Activated CD4-positive, alpha-beta T cell treated with anti-CD3 and anti-CD28 coated beads, Interleukin-10, Interleukin-2, amounts not matched to agents 100 ng/mL and 50 ng/mL, durations not matched to agents 16 hours and 8 hours (primary cell): Measurements from ENCODE around the gene HCFC2.
"Not testable (repeated sequence)": the region's sequence is repeated elsewhere in the genome, so short reads cannot be mapped to it uniquely, and the experiment has no call there.

Source experiments
- DNase-seq: peaks from one replicate; pipeline ENCODE4 v3.0.0-alpha.2; 2020

Gene HCFC2

DNA sequence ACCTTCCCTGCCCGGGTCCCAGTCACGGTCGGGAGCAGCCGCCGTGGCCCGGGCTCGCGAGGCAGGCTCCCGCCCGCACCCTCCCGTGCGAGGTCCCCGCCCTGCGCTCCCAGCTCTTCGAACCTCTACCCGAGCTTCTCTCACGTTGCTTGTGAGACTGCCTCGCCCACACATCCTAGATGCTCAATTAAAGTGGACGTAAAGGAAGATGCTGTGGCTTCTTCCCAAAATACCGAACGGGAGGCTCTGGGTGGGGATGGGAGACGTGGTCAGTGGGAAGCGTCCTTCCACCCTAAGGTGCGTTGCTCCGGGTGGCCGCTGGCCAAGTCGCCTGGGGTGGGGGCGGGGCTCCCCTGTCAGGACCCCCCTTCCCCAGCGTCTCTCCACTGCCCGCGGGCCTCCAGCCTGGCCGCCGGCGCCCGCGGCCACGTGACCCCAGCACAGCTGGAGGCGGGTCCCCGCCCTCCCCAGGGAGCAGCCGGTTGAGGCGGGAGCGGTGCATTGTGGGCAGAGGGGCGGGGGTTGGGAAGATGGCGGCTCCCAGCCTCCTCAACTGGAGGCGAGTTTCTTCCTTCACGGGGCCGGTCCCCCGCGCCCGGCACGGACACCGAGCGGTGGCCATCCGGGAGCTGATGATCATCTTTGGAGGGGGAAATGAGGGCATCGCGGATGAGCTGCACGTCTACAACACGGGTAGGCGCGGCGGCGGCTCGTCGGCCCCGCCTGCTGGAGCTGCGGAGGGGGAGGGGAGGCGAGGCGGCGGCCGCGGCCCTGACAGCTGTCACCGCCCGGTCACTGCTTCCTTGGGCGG is at the start of gene HCFC2:
Gene HCFC2 (plus strand): TSS at position 501 of the 811 bp plus-strand sequence. CDS start 30 bp downstream, at position 531.
- peak; percentile 92 for DNase-seq

DNA sequence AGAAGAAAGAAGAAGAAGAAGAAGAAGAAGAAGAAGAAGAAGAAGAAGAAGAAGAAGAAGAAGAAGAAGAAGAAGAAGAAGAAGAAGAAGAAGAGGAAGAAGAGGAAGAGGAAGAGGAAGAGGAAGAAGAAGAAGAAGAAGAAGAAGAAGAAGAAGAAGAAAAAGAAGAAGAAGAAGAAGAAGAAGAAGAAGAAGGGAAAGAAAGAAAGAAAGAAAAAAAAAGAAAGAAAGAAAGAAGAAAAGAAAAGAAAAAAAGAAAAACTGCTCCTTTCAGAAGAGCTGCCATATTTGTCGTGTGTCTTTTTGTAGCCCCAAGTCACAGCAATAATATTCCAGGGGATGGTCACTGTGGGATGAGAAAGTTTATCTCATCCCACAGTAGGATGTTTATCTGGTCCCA is 42.5 kb upstream of the HCFC2 start:
- not testable (repeated sequence) for DNase-seq

DNA sequence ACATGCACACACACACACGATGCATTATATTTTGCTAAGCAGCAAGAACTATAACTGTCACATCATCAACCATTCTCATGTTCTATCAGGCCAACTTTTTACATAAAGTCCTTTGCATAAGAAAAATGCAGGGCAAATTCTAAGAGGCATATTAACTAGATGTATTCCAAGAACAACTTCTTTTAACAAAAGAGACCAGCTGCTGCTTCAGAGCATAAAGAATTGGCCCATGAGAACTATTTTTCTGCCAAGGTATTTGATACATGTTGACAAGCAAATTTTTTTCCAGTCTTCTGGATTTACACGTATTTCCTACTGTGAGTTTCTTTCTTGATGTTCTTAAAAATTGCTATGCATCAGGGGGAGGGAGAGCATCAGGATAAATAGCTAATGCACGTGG is 41.5 kb upstream of the HCFC2 start:
- DNase-seq = no peak

DNA sequence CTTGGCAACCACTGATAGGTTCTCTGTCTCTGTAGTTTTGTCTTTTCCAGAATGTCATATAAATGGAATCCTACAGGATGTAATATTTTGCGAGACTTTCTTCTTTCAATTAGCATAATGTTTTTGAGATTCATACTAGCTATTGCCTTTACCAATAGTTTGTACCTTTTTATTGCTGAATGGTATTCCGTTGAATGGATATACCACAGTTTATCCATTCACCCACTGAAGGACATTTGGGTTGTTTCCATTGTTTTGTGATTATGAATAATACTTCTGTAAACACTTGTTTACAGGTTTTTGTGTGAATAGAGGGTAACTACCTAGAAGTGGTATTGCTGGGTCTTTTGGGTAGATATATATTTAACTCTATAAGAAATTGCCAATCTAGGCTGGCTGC is 40.6 kb upstream of the HCFC2 start:
- no peak for DNase-seq

DNA sequence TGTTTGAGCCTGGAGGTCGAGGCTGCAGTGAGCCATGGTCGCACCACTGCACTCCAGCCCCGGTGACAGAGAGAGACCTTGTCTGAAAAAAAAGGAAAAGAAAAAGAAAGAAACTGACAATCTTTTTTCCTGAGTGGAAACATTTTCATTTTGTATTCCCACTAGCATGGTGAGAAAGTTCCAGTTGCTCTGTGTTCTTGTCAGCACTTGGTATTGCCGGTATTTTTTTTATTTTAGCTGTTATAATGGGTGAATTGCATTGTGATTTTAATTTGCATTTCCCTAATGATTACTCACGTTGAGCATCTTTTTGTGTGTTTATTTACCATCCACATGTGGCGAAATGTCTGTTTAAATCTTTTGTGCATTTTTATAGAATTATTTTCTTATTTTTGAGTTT is 40.0 kb upstream of the HCFC2 start:
- no peak for DNase-seq

DNA sequence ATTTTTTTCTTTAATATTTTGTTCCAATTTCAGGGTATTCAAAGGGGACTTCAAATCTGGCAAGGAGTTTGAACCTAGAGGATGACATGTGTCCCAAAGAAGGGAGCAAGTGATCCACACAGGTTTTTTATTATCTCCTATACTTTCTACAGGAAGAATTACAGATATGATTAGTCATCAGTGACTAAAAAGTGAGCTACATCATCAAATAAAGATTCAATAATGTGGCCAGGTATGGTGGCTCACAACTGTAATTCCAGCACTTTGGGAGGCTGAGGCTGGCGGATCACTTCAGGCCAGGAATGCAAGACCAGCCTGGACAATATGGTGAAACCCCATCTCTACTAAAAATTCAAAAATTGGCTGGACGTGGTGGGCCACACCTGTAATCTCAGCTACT is 38.6 kb upstream of the HCFC2 start:
- DNase-seq = no peak

DNA sequence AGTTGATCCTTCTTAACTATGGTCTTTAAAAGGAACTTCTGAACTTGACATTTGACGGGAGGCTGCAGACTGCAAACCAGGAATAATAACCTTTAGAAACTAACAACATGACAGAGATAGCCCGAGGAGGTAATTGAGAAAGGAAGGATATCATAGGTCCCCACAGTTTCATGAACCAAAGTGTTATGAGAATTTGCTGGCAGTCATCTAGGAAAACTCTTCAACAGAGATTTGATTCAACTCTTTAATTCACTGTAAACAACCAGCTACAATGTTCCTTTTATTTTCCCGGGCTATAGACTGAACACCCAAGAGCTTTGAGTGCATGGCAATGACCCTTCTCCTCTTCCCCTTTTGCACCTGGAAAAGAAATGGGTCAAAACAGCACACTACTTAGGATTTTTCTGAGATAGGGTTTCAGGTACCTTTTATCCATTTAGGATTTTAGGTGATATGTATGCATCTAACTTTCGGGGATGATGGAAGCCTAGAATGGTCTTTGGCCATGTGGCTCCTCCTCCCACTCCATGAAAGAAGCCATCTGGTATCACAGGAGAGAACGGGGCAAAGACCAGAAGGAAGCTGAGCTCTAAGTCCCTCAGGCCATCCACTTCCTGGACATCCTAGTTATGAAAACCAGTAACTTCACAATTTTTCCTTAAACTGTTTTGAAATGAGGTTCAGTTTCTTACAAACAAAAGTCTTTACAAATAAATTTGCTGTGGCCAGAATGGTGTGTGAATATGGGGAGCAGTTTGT is 37.3 kb upstream of the HCFC2 start:
- no peak for DNase-seq

DNA sequence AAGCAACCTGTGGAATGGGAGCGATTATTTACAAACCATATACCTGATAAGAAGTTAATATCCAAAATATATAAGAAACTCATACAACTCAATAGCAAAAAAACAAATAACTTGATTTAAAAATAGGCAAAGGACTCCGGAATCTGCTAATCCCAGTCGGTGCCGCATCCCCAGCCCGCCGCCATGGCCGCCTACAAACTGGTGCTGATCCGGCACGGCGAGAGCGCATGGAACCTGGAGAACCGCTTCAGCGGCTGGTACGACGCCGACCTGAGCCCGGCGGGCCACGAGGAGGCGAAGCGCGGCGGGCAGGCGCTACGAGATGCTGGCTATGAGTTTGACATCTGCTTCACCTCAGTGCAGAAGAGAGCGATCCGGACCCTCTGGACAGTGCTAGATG is 33.7 kb upstream of the HCFC2 start:
- DNase-seq = not testable (repeated sequence)

DNA sequence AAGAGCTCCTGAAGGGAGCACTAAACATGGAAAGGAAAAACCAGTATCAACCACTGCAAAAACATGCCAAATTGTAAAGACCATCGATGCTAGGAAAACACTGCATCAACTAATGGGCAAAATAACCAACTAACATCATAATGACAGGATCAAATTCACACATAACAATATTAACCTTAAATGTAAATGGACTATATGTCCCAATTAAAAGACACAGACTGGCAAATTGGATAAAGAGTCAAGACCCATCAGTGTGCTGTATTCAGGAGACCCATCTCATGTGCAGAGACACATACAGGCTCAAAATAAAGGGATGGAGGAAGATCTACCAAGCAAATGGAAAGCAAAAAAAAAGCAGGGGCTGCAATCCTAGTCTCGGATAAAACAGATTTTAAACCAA is 28.2 kb upstream of the HCFC2 start:
- not testable (repeated sequence) for DNase-seq

DNA sequence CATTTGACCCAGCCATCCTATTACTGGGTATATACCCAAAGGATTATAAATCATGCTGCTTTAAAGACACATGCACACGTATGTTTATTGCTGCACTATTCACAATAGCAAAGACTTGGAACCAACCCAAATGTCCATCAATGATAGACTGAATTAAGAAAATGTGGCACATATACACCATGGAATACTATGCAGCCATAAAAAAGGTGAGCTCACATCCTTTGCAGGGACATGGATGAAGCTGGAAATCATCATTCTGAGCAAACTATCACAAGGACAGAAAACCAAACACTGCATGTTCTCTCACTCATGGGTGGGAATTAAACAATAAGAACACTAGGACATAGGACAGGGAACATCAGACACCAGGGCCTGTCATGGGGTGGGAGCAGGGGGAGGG is 24.6 kb upstream of the HCFC2 start:
- DNase-seq = not testable (repeated sequence)

DNA sequence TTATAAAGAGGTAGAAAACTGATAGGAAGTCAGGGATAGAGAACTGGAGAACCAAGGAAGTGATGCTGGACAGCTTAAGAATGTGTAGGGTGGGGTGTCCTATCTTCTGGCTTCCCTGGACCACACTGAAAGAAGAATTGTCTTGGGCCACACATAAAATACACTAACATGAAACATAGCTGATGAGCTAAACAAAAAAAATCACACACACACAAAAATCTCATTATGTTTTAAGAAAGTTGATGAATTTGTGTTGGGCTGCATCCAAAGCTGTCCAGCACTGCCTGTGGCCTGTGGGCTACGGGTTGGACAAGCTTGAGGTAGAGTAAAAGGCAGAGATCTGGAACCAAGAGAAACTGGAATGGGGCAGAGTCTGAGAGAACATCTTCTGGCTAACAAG is 21.8 kb upstream of the HCFC2 start:
- no peak for DNase-seq

DNA sequence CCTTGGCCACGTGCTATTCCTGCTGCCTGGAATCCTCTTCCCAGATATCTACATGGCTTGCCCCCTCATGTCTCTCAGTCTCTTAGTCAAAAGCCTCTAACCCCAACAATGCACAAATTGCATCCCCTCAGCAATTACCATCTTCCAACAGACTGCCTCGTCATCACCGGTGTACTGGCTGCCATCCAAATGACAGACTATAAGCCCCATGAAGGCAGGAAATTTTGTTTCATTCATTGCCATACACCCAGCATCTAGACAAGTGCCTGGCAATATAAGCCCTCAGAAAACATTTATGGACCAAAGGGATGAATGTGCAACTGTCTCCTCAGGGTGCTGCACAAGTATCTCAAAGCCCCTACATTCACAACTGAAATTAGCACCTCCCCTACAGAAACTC is 20.2 kb upstream of the HCFC2 start:
- DNase-seq = no peak

DNA sequence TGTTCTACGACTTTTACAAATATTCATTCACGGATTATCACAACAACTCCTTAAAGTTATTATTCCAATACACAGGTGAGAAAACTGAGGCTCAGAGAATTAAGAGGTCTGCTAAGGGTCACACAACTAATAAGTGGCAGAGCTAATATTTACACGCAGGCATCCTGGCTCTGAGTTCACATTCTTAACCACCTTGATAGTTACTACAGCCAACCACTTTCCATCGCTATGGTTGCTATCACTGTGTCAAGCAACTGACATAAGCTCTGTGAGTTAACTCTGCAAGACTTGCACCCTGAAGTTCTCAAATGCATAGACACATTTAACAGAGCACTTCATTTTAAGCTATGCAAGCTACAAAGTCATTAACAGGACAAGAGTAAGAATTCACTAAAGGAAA is 18.0 kb upstream of the HCFC2 start:
- no peak for DNase-seq

DNA sequence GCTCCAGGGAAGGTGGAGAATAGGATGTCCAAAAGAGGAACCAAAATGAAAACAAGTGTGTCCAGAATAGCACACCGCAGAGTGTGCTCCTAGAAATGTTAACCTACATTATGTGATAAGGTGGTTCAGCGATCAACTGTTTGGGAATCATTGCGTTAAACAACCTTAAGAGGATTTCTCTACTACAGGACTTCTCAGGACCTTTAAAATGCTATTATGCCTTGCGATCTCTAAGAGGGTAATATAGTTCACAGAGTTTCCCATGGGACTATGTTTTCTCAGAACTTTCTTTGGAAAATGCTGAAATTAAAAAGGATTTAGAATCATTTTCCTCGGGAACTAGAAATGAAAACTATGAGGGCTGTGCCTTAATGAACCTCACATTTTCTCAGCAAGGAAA is 16.2 kb upstream of the HCFC2 start:
- no peak for DNase-seq

DNA sequence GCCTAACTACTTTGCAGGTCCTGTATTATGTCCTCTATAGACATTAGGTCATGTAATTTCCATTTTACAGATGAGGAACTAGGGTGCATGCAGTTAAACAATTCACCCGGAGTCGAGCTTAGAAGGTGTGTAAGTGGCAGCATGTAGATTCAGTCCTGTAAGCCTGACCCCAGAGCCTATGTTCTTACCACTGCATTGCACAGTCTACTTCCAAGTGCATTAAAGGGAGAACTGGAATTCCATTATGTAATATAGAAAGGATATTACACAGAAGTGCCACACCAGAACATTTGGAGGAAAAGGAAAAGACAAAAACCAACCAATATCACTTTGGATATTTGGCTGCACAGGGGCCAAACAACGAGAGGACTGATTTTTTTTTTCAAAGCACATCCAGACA is 15.5 kb upstream of the HCFC2 start:
- no peak for DNase-seq

DNA sequence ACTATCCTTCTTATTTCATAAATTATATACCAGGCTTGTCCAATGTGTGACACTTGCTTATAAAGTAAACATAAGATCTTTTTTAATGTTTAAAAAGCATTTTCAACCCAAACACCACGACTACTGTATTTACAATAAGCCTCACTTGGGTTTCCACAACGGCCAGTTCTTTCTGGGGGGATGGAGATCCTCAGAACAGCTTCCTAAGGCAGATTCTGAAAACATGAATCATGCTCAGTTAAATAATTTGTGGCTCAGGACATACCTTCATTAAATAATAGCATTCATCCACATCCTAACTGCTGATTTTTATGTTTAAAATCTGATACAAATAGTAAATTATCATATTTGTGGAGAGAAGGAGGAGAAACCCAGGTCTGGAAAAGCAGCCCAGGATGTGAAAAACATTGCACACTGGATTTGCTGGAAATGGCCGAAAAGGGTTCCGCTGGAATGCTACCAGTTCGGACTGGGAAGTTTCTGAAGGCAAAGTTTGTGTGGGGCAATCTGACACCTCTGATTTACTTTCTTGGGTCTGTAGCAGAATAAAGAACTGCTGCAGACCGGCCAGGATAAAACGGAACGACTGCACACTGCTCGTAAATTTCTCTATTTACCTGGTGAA is 14.9 kb upstream of the HCFC2 start:
- no peak for DNase-seq

DNA sequence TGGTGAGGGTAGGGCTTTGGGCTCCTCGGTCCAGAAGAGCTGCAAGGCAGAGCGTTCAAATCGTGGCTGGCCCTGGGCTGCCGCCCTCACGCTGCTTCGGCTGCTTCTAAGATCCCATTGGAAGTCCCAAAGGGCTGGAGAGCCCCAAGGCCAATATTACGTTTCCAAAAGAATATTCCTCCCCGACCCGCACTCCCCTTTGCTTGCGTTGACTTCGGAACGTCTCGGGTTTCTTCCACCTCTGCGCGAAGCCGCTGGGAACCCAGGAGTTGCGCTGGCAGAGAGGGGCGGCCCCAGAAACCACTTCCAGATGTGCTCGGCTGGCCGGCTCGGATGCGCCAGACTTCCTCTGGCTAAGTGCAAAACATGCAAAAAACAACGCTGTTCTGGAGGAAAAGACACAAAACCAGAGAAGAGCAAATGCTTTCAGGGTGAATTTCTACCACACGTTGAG is 14.4 kb upstream of the HCFC2 start, which contains the start of gene GLT8D2:
Gene GLT8D2 (minus strand): TSS at position 285 of the 454 bp plus-strand sequence. CDS start 30,539 bp downstream, outside the sequence.
- no peak for DNase-seq

DNA sequence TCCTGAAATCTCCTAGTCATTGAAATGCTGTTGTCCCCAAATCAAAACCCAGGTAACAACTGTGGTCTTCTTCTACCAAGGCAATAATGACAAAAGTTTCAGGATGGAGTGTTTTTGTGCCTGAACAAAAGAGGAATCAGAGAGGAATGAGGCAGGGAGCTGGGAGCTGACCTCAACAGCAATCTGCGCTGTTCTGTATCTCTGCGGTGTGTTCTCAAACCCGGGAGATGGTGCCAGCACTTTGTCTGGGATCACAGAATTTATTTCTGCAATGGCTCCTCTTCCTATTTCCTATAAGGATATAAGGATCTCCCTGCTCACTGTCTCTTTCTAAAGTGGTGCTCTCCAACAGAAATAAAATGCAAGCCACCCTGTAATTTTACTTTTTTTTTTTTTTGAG is 13.9 kb upstream of the HCFC2 start:
- DNase-seq = no peak

DNA sequence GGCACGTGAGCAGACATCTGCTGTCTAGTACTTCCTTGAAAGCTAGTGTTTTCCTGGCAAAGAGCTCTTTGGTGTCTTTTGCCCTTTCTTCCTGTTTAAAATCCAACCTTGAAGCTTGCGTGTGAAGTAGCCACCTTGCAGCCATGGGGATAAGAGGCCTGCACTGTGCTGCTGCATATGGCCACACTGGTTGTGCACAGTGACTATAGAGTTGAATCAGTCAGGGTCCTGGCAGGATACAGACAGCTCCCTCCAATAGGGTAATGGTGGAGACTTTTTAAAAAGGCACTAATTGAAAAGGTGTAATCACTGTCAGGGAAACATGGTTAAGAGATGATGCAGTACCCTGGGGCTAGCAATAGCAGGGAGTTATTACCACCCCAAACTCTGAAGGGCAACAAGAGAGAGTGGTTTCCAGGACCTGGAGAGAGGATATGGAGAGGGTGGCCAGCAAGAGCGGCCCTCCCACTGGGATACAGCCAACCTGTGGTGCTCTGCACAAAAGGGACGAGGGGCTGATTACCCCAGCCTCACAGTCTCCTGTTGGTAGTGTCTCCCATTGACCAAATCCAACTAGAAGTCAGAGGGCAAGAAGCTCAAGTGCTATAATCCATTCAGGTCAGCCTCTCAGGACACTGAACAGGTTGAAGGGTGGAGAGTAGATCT is 9.5 kb upstream of the HCFC2 start:
- DNase-seq = no peak

DNA sequence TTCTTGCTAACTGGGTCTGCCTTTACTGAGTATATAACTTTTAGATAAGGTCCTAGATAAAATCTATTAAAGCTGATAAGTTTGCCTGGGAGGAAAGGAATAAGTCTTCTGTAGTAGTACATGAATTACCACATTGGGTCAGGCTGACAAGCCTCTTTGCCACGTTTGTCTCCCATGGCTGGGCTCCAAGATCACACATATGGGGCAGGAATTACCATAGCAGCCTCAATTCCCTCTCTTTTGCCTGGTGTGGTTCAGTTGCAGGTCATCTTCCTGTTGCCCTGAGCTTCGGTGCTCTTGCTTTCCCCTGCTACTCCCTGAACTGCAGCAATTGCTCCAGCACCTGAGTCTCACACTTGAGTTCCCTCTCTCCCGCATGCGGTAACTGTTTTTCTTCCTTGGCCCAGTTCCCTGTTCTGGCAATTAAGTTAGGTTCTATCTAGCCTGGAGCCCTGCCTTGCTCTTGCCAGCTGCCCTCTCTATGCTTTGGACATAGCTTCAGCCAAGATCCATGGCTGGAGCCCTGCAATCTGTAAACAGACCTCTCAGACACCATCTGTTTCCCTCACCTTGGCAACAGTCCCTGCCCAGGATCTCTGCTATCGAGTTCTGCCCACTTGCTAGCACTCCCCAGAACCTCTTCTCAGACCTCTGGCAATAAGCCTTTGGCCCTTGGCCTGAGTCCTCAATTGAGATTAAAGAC is 8.5 kb upstream of the HCFC2 start:
- no peak for DNase-seq

DNA sequence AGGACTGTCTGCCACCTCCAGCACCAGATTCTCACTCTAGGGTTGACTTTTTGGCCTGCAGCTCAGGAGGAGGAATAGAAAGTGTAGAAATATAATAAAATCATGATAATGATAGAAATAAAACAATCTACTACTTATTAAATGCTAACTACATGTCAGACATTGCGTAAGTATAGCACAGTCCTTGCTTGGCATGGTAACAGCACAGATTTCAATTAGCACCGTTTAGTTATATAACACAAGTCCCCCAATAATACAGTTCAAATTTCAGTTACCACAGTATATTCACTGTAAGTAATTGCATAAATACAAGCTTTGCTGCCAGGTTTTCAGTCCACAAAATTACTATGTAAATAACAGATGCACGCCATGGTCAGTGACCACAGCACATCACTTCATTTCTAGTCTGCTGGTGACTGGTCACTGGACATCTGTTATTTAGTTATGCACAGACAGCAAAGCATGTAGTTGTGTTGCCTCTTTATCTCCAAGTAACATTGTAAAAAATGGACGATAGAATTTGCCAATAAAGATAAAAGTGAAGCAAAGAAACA is 7.8 kb upstream of the HCFC2 start:
- DNase-seq = no peak

DNA sequence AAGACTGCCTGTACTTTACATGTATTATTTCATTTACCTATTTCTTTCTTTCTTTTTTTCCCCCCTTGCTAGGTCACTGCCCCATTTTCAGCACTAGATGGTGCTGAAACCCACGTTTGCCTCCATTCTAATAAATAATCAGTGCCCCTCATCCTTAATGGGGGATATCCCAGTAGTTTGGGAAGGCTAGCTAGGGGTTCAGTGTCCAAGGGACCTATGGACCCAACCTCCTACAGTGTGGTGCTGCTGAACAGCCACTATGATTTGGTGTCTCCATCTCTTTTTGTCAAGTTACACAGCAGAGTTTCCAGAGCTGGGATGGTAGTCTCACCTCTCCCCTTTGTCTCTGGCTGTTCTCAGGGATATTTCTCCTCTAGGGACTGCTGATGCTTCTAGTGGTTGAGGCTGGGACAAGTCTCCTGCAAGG is 6.5 kb upstream of the HCFC2 start:
- DNase-seq = peak; percentile 17
